Epithelial cell of proximal tubule (primary cell): ENCODE data around the gene MEPCE. TPM values are rescaled to one million over a fixed set of nuclear protein-coding genes. Genes with fewer than 3 reads are reported as not detected.

Source experiments
- DNase-seq: peaks from one replicate; pipeline ENCODE4 v3.0.0-alpha.2; 2011; ENCODE audit warnings: low read depth
- H3K4me3 ChIP-seq: 2 replicates; pipeline ENCODE4 v1.5.1; 2011; ENCODE audit warnings: low read depth, mild to moderate bottlenecking, low read length
- total RNA-seq: library from RNA; depleted of rRNA; stranded (reverse); fragments of >200 nt; gene quantifications from 2 replicates; pipeline ENCODE4 v1.2.3, GENCODE V29; 2015
- TF ChIP-seq, protein P1 (sequence below): conservative IDR thresholded peaks from 2 replicates; pipeline ENCODE4 v1.5.1; 2012; ENCODE audit warnings: low read depth, mild to moderate bottlenecking, low read length

The MEPCE gene
- total RNA-seq, 1 donor from 2014 or later, result 34.1 TPM

DNA sequence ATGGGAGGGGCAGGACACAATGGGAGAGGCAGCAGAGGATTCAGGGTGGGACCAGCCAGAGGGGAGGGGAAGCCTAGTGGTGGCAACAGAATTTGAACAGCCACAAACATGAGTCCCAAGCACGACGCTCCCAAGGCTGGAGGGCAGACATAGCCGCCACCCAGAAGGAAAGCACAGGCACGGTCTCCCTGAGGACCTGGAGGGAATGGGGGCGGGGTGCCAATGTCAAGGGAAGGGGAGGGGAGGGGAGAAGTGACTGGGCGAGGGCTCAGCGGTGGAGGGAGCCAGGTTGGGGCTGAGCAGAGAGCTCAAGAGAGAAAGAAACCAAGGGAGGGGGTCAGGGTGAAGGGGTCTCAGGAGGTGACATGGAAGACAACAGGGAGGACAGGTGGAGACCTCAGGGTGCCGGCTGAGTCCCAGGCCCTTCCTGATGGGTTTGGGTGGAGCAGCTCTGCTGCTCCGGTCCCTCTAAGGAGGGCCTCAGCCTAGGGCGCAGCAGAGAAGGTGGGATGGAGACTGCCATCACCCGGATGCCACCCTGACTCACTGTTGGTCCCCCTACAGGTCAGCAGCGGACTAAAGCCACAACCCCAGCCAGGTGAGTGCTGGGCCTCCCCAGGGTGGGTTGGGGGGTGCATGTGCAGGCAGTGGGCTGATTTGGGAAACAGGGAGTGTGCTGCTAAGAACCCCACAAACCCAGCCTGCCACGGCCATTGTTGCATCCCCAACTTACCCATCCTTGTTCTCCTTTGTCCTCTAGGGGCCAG, 32.1 kb upstream of the MEPCE start:
- TF ChIP-seq, protein P1, sequence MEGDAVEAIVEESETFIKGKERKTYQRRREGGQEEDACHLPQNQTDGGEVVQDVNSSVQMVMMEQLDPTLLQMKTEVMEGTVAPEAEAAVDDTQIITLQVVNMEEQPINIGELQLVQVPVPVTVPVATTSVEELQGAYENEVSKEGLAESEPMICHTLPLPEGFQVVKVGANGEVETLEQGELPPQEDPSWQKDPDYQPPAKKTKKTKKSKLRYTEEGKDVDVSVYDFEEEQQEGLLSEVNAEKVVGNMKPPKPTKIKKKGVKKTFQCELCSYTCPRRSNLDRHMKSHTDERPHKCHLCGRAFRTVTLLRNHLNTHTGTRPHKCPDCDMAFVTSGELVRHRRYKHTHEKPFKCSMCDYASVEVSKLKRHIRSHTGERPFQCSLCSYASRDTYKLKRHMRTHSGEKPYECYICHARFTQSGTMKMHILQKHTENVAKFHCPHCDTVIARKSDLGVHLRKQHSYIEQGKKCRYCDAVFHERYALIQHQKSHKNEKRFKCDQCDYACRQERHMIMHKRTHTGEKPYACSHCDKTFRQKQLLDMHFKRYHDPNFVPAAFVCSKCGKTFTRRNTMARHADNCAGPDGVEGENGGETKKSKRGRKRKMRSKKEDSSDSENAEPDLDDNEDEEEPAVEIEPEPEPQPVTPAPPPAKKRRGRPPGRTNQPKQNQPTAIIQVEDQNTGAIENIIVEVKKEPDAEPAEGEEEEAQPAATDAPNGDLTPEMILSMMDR, result no peak
- no peak for DNase-seq
- no peak overlapping the region for H3K4me3 ChIP-seq

- no peak overlapping the region for H3K4me3 ChIP-seq
- DNase-seq, result no peak
- TF ChIP-seq, protein P1, result no peak
These were observed 31.4 kb upstream of the MEPCE start for GRCh38 chr7:100398239-100398638.

DNA sequence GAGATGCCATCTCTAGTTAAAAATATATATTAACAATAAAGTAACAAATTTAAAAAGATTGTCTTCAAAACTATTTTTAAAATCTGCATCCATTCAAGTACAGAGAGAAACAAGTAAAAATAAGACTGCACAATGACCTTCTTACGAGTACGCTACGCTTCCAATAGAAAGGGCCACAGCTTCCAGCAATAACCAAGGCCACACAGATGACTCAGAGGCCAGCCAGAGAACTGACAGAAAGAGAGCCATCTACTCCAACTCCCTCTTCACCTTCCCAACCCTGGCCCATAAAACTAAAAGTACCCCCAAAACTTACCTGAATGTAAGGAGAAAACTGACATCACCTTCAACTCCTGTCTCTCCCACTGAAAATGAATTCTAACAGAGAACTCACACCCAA, 29.6 kb upstream of the MEPCE start:
- DNase-seq, result no peak
- TF ChIP-seq, protein P1, result no peak
- no peak overlapping the region for H3K4me3 ChIP-seq

- TF ChIP-seq, protein P1, result peak; percentile 16
- H3K4me3 ChIP-seq, result no peak overlapping the region
- DNase-seq, result no peak
These were observed 29.0 kb upstream of the MEPCE start for GRCh38 chr7:100400656-100401055.

- TF ChIP-seq, protein P1, result no peak
- H3K4me3 ChIP-seq, result no peak overlapping the region
- DNase-seq, result no peak
These were observed 27.8 kb upstream of the MEPCE start for GRCh38 chr7:100401811-100402210.

DNA sequence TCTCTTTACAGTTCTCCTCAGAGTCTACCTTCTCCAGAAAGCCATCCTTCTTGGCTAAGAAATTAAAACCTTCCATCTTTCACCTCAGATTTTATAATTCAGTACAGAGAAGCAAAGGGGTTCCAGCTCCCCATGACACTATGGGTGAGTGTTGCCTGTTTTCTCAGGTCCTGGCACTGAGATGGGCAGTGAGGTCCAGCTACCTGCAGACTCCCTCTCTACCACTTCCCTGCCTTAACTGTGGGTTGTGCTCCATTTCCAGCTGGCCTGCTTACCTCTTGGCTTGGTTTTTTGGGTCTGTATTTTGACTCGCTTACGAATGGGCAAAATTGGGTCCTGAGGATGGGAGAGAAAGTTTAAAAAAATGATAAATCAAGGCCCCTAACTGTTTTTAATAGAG, 27.4 kb upstream of the MEPCE start:
- no peak for DNase-seq
- H3K4me3 ChIP-seq, result no peak overlapping the region
- TF ChIP-seq, protein P1, result no peak

- H3K4me3 ChIP-seq, result no peak overlapping the region
- TF ChIP-seq, protein P1, result no peak
- peak; percentile 4 for DNase-seq
These were observed 22.9 kb upstream of the MEPCE start for GRCh38 chr7:100406767-100407166.
